KMS-11 (cell line): ENCODE measurements around the gene MRPL37.

ENCODE experiments used
- H2AFZ ChIP-seq: fragments of 200-600 bp; sonication (generic); 2 replicates; pipeline ENCODE4 v1.6.1; 2016; ENCODE audit warnings: antibody characterized with exemption, mixed run types, low read depth
- H3K27ac ChIP-seq: fragments of 200-600 bp; sonication (generic); 2 replicates; pipeline ENCODE4 v1.6.1; 2016; ENCODE audit warnings: mild to moderate bottlenecking, mixed run types
- H3K27me3 ChIP-seq: fragments of 200-600 bp; sonication (generic); 2 replicates; pipeline ENCODE4 v1.6.1; 2017; ENCODE audit warnings: mild to moderate bottlenecking, low read depth, mixed run types, moderate library complexity; ENCODE audit not compliant: insufficient read depth
- H3K36me3 ChIP-seq: fragments of 200-600 bp; sonication (generic); 2 replicates; pipeline ENCODE4 v1.6.1; 2017; ENCODE audit warnings: mild to moderate bottlenecking, mixed run types; ENCODE audit not compliant: insufficient read depth
- H3K4me1 ChIP-seq: fragments of 200-600 bp; sonication (generic); 2 replicates; pipeline ENCODE4 v1.6.1; 2016; ENCODE audit warnings: mild to moderate bottlenecking, low read depth, mixed run types; ENCODE audit not compliant: poor library complexity, severe bottlenecking
- H3K4me2 ChIP-seq: fragments of 200-600 bp; sonication (generic); 2 replicates; pipeline ENCODE4 v1.7.0; 2016; ENCODE audit warnings: mild to moderate bottlenecking, mixed run types
- H3K4me3 ChIP-seq: fragments of 200-600 bp; sonication (generic); IDR thresholded peaks from 2 replicates; pipeline ENCODE4 v1.6.1; 2017; ENCODE audit warnings: low read depth, low read length, mixed read lengths; ENCODE audit not compliant: insufficient read depth
- H3K79me2 ChIP-seq: fragments of 200-600 bp; sonication (generic); 2 replicates; pipeline ENCODE4 v1.6.1; 2016; ENCODE audit warnings: low read depth, mixed run types; ENCODE audit not compliant: insufficient read depth
- H3K9ac ChIP-seq: fragments of 200-600 bp; sonication (generic); 2 replicates; pipeline ENCODE4 v1.6.1; 2016; ENCODE audit warnings: mild to moderate bottlenecking, mixed run types
- H4K20me1 ChIP-seq: fragments of 200-600 bp; sonication (generic); 2 replicates; pipeline ENCODE4 v1.6.1; 2016; ENCODE audit warnings: mild to moderate bottlenecking, mixed run types; ENCODE audit not compliant: insufficient read depth
- TF ChIP-seq, protein P1 (sequence below): fragments of 200-600 bp; sonication (generic); conservative IDR thresholded peaks from 2 replicates; pipeline ENCODE4 v1.6.1; 2017; ENCODE audit warnings: low read depth, mild to moderate bottlenecking, antibody characterized with exemption, low read length, moderate library complexity, mixed read lengths

Gene MRPL37

DNA sequence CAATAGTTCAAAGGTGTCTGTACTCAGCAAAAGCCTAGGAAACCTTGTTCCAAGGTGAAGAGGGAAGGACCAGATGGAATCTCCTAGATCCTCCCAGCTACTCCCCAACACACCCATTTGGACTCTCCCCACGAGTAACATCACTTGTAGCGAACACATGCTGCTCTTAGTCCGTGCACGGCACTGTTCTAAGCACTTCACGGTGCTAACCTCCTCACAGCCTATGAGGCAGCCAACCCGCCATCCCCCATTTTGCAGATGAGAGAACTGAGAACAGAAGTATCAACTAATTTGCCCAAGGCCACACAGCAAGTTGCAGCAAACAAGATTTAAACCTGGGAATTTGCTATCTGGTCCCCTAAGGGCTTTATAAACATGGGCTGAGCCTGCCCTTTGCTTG lies 24.3 kb downstream of the MRPL37 start:
- Histone ChIP-seq H3K4me2 (no peak overlapping the region), H4K20me1 (no peaks in the 10 kb centered on the region), H3K9ac (no peak overlapping the region), H3K4me1 (no peaks in the 10 kb centered on the region), H2AFZ (no peak overlapping the region), H3K27me3 (no peaks in the 10 kb centered on the region), H3K4me3 (no peak overlapping the region), H3K27ac (no peak overlapping the region), H3K79me2 (no peaks in the 10 kb centered on the region), H3K36me3 (no peaks in the 10 kb centered on the region)
- TF ChIP-seq, protein P1, sequence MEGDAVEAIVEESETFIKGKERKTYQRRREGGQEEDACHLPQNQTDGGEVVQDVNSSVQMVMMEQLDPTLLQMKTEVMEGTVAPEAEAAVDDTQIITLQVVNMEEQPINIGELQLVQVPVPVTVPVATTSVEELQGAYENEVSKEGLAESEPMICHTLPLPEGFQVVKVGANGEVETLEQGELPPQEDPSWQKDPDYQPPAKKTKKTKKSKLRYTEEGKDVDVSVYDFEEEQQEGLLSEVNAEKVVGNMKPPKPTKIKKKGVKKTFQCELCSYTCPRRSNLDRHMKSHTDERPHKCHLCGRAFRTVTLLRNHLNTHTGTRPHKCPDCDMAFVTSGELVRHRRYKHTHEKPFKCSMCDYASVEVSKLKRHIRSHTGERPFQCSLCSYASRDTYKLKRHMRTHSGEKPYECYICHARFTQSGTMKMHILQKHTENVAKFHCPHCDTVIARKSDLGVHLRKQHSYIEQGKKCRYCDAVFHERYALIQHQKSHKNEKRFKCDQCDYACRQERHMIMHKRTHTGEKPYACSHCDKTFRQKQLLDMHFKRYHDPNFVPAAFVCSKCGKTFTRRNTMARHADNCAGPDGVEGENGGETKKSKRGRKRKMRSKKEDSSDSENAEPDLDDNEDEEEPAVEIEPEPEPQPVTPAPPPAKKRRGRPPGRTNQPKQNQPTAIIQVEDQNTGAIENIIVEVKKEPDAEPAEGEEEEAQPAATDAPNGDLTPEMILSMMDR, result no peak

DNA sequence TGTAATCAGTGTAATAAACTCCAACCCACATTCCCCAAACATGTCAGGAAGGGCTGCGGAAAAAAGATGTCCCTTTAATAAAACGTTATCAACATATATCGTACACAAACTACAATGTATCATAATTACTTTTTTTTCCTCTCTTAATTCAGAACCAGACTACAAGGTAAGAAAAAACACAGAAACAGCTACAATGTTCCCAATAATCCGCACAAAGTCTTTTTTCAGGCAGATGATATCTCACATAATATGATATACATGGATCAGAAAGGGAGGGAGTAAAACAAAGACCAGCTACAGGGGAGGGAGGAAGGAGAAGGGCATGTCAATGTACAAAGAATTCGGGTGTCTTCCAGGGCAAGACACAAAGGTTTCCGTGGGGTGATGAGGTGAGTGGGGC lies 25.4 kb downstream of the MRPL37 start:
- no peak overlapping the region for H3K27ac ChIP-seq
- H3K79me2 ChIP-seq, result no peaks in the 10 kb centered on the region
- no peaks in the 10 kb centered on the region for H3K36me3 ChIP-seq
- no peaks in the 10 kb centered on the region for H3K4me1 ChIP-seq
- H3K4me2 ChIP-seq, result no peak overlapping the region
- H2AFZ ChIP-seq, result no peak overlapping the region
- no peaks in the 10 kb centered on the region for H3K27me3 ChIP-seq
- TF ChIP-seq, protein P1, result no peak
- H4K20me1 ChIP-seq, result no peaks in the 10 kb centered on the region
- no peak overlapping the region for H3K9ac ChIP-seq
- no peak overlapping the region for H3K4me3 ChIP-seq

DNA sequence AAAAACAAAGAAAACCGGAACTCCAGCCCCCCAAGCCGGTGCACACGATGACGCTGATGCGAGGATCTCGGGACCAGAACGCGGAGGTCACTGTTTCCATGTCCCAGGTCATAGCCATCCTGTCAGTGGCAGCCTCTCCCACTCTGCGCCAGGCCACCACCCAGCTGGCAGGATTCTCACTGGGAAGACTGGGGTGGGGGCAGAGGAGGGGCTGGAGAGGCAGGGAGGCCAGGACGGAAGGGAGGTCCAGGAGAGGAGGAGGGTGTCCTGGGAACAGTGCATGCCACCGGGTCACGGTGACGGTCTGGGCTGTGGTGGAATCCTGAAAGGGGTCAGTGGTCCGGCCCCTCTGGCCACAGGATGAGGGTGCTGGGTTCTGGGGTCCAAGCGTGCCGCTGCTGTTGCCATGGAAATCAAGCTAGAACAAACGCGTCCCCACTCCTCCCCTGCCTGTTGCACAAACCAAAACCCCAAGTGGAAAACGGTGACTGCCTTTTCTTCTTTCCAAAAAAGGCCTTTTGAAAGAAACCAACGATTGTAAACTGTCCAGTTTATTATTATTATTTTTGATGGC lies 26.1 kb downstream of the MRPL37 start:
- Histone ChIP-seq H3K9ac (no peak overlapping the region), H3K27ac (no peak overlapping the region), H3K79me2 (no peaks in the 10 kb centered on the region), H3K4me2 (no peak overlapping the region), H3K4me3 (no peak overlapping the region), H4K20me1 (no peaks in the 10 kb centered on the region), H3K4me1 (no peaks in the 10 kb centered on the region), H3K27me3 (no peaks in the 10 kb centered on the region), H2AFZ (no peak overlapping the region), H3K36me3 (no peaks in the 10 kb centered on the region)
- TF ChIP-seq, protein P1, result no peak

DNA sequence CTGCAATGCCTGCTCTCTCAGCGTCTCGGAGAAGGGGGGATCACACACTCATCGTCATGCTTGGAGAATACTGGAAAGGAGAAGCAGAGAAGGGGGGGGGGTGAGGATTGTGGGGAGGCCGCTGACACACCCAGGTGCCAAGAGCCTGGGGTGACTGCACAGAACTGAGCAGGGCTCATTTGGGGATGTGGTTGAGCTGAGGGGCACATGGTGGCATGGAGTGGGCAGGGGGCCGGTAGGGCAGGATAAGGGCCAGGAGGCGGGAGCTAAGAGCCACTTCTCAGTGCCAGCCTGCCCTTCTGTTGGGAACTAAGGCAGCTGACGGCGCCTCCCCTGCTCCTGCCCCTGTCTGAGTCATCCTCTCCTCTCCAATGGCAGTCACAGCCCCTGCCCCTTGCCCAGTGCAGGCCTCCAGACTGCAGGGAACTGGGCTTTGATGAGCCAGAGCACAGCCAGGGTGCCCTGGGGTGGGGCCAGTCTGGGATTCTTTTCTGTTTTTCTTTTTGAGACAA lies 27.2 kb downstream of the MRPL37 start:
- H3K4me3 ChIP-seq, result no peak overlapping the region
- H3K79me2 ChIP-seq, result no peaks in the 10 kb centered on the region
- no peaks in the 10 kb centered on the region for H3K27me3 ChIP-seq
- H3K9ac ChIP-seq, result no peak overlapping the region
- no peak overlapping the region for H3K27ac ChIP-seq
- no peaks in the 10 kb centered on the region for H3K36me3 ChIP-seq
- no peak overlapping the region for H2AFZ ChIP-seq
- H4K20me1 ChIP-seq, result no peaks in the 10 kb centered on the region
- H3K4me2 ChIP-seq, result no peak overlapping the region
- TF ChIP-seq, protein P1, result no peak
- no peaks in the 10 kb centered on the region for H3K4me1 ChIP-seq
